ENCODE results near the gene FHAD1. TPM values are rescaled to one million over a fixed set of nuclear protein-coding genes. Genes with fewer than 3 reads are reported as not detected.
"Not testable (repeated sequence)": the region's sequence is repeated elsewhere in the genome, so short reads cannot be mapped to it uniquely, and the experiment has no call there.

FHAD1 gene
- total and polyA plus RNA-seq, 2 experiments from 2014 or later, result 0.13 to 0.68 TPM

GRCh38 chr1:15370781-15371520 lies 123.9 kb downstream of the FHAD1 start:
- Histone ChIP-seq H3K27me3 (no peaks in the 10 kb centered on the region), H4K20me1 (ENCODE audit: insufficient read depth, poor library complexity, severe bottlenecking) (no peaks in the 10 kb centered on the region), H3K4me2 (peak overlapping the region; percentile 45), H3K79me2 (no peaks in the 10 kb centered on the region), H3K27ac (no peak overlapping the region), H2AFZ (no peak overlapping the region), H3K36me3 (replicated peaks; ENCODE audit: insufficient read depth, low read depth) (no peaks in the 10 kb centered on the region), H3K9me3 (ENCODE audit: low read depth) (no peaks in the 10 kb centered on the region), H3K9me2 (replicated peaks; ENCODE audit: insufficient read depth) (no peaks in the 10 kb centered on the region), H3K4me3 (no peak overlapping the region), H3K4me1 (ENCODE audit: insufficient read depth) (peaks cover 14% of the 10 kb centered on the region)
- 53% methylated on average over 16 of the region's 16 CpGs for WGBS (ENCODE audit: low lambda C conversion rate, missing lambda C conversion rate)
- no peak for TF ChIP-seq EZH2 (IDR thresholded peaks at IDR 0.05; ENCODE audit: borderline replicate concordance)
- no peak for TF ChIP-seq CTCF (IDR thresholded peaks at IDR 0.05; ENCODE audit: poor library complexity)
- TF ChIP-seq EZH2phosphoT487 (IDR thresholded peaks at IDR 0.05; ENCODE audit: low read depth, severe bottlenecking, unreplicated experiment), result no peak
- no peak for DNase-seq (ENCODE audit: low spot score)

GRCh38 chr1:15371610-15372545 lies 124.9 kb downstream of the FHAD1 start:
- TF ChIP-seq EZH2 (IDR thresholded peaks at IDR 0.05; ENCODE audit: borderline replicate concordance) (no peak), EZH2phosphoT487 (IDR thresholded peaks at IDR 0.05; ENCODE audit: low read depth, severe bottlenecking, unreplicated experiment) (no peak), CTCF (IDR thresholded peaks at IDR 0.05; ENCODE audit: poor library complexity) (no peak)
- Histone ChIP-seq H3K27ac (no peak overlapping the region), H3K4me1 (ENCODE audit: insufficient read depth) (peaks cover 14% of the 10 kb centered on the region), H3K27me3 (no peaks in the 10 kb centered on the region), H3K9me2 (replicated peaks; ENCODE audit: insufficient read depth) (no peaks in the 10 kb centered on the region), H3K4me3 (no peak overlapping the region), H4K20me1 (ENCODE audit: insufficient read depth, poor library complexity, severe bottlenecking) (no peaks in the 10 kb centered on the region), H3K36me3 (replicated peaks; ENCODE audit: insufficient read depth, low read depth) (no peaks in the 10 kb centered on the region), H3K4me2 (peak overlapping the region; percentile 45), H2AFZ (no peak overlapping the region), H3K9me3 (ENCODE audit: low read depth) (no peaks in the 10 kb centered on the region), H3K79me2 (no peaks in the 10 kb centered on the region)
- DNase-seq (ENCODE audit: low spot score), result no peak
- WGBS (ENCODE audit: low lambda C conversion rate, missing lambda C conversion rate), result 67% methylated on average over 17 of the region's 21 CpGs

- H3K9me3 ChIP-seq (ENCODE audit: low read depth), result no peaks in the 10 kb centered on the region
- no peaks in the 10 kb centered on the region for H3K36me3 ChIP-seq (replicated peaks; ENCODE audit: insufficient read depth, low read depth)
- no peak overlapping the region for H3K27ac ChIP-seq
- H3K9me2 ChIP-seq (replicated peaks; ENCODE audit: insufficient read depth), result no peaks in the 10 kb centered on the region
- H3K4me3 ChIP-seq, result no peak overlapping the region
- no peaks in the 10 kb centered on the region for H3K79me2 ChIP-seq
- 87% methylated on average over 8 of the region's 8 CpGs for WGBS (ENCODE audit: low lambda C conversion rate, missing lambda C conversion rate)
- TF ChIP-seq EZH2phosphoT487 (IDR thresholded peaks at IDR 0.05; ENCODE audit: low read depth, severe bottlenecking, unreplicated experiment), result no peak
- no peak for TF ChIP-seq CTCF (IDR thresholded peaks at IDR 0.05; ENCODE audit: poor library complexity)
- no peak for TF ChIP-seq EZH2 (IDR thresholded peaks at IDR 0.05; ENCODE audit: borderline replicate concordance)
- H3K4me1 ChIP-seq (ENCODE audit: insufficient read depth), result no peaks in the 10 kb centered on the region
- no peaks in the 10 kb centered on the region for H4K20me1 ChIP-seq (ENCODE audit: insufficient read depth, poor library complexity, severe bottlenecking)
- no peak overlapping the region for H3K4me2 ChIP-seq
- H2AFZ ChIP-seq, result no peak overlapping the region
- no peaks in the 10 kb centered on the region for H3K27me3 ChIP-seq
- no peak for DNase-seq (ENCODE audit: low spot score)
Observed at GRCh38 chr1:15378729-15379128, 131.7 kb downstream of the FHAD1 start.

- H3K4me2 ChIP-seq; H2AFZ ChIP-seq; H3K4me1 ChIP-seq (ENCODE audit: insufficient read depth); H3K27ac ChIP-seq; H3K9me2 ChIP-seq (replicated peaks; ENCODE audit: insufficient read depth); H4K20me1 ChIP-seq (ENCODE audit: insufficient read depth, poor library complexity, severe bottlenecking); H3K36me3 ChIP-seq (replicated peaks; ENCODE audit: insufficient read depth, low read depth); H3K9me3 ChIP-seq (ENCODE audit: low read depth); H3K4me3 ChIP-seq; H3K27me3 ChIP-seq; DNase-seq (ENCODE audit: low spot score); H3K79me2 ChIP-seq: not testable (repeated sequence)
- WGBS (ENCODE audit: low lambda C conversion rate, missing lambda C conversion rate), result 54% methylated on average over 9 of the region's 9 CpGs
Observed at GRCh38 chr1:15379151-15379550, 132.1 kb downstream of the FHAD1 start.

All from hepatocyte (in vitro differentiated cells).